Measurements from ENCODE around the gene RGL3.
"Not testable (repeated sequence)": the region's sequence is repeated elsewhere in the genome, so short reads cannot be mapped to it uniquely, and the experiment has no call there.

Gene RGL3

DNA sequence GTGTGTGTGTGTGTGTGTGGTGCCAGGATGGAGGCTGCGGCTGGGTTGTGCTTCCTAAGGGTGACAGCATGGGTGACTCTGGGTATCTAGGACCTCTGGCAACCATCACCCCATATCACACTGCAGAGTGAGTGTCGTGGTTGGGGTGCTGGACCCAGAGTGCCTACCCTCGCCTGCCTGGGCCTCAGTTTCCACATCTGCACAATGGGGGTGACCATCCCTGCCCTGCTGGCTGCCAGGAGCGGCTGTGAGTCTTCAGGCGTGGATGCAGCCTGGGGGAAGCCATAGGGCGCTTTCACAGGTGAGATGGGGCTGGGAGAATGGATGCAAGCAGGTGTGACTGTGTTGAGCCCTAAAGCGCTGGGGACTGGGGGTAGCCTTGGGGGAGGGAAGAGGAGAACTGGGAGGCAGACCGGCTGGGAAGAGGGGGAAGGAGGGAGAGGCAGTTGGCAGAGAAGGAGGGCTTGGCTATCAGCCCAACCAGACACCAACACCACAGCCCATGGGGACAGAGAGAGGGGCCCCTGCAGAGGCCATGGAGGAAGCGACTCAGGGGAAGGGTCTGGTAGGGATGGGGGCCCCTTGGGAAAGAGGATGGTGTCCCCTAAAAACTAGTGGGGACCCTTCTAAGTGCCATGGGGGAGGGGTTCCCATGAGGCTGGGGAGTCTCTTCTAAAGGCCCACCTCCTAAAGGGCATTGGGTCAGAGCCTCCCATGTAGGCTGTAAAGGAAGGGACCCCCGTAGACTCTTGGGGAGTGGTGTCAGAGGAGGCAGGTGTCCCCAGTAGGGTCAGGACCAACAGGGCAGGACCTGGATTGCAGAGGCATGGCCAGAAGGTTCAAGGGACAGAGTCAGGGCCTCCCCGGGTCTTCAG is 62.2 kb downstream of the RGL3 start:
- Histone ChIP-seq H3K9me3 (ENCODE audit: control insufficient read depth, insufficient read depth, low read length) (no peaks in the 10 kb centered on the region), H3K4me3 (ENCODE audit: low read length) (no peak overlapping the region), H3K4me1 (ENCODE audit: control insufficient read depth, insufficient read depth, low read length) (peaks cover 6% of the 10 kb centered on the region; the same call in 1 of the 2 replicates), H3K27ac (ENCODE audit: low read length) (no peak overlapping the region), H3K36me3 (ENCODE audit: control insufficient read depth, insufficient read depth, low read length) (no peaks in the 10 kb centered on the region), H3K27me3 (ENCODE audit: control insufficient read depth, insufficient read depth, low read length) (no peaks in the 10 kb centered on the region)
- no CpG with 5 or more reads among the region's 11 CpGs for WGBS (ENCODE audit: insufficient coverage, insufficient read length)
- DNase-seq (ENCODE audit: low read depth, low spot score): no peak

- Histone ChIP-seq H3K9me3 (ENCODE audit: control insufficient read depth, insufficient read depth, low read length) (no peaks in the 10 kb centered on the region), H3K4me1 (ENCODE audit: control insufficient read depth, insufficient read depth, low read length) (peaks cover 6% of the 10 kb centered on the region; the same call in 1 of the 2 replicates), H3K36me3 (ENCODE audit: control insufficient read depth, insufficient read depth, low read length) (no peaks in the 10 kb centered on the region), H3K27ac (ENCODE audit: low read length) (no peak overlapping the region), H3K27me3 (ENCODE audit: control insufficient read depth, insufficient read depth, low read length) (no peaks in the 10 kb centered on the region), H3K4me3 (ENCODE audit: low read length) (no peak overlapping the region)
- DNase-seq (ENCODE audit: low read depth, low spot score): no peak
- WGBS (ENCODE audit: insufficient coverage, insufficient read length): no CpG with 5 or more reads among the region's 6 CpGs
These were observed 63.1 kb downstream of the RGL3 start for GRCh38 chr19:11356074-11356397.

GRCh38 chr19:11355160-11356073 is 63.7 kb downstream of the RGL3 start, which contains the start of gene PLPPR2:
Gene PLPPR2 (plus strand): TSS chr19:11355432. CDS start chr19:11357674, 2,242 bp downstream.
- DNase-seq (ENCODE audit: low read depth, low spot score): no peak
- no CpG with 5 or more reads among the region's 62 CpGs for whole genome bisulfite sequencing (ENCODE audit: insufficient coverage, insufficient read length)
- Histone ChIP-seq H3K27ac (ENCODE audit: low read length) (no peak within 1 kb of the TSS), H3K9me3 (ENCODE audit: control insufficient read depth, insufficient read depth, low read length) (no peaks in the 10 kb centered on the region), H3K27me3 (ENCODE audit: control insufficient read depth, insufficient read depth, low read length) (no peaks in the 10 kb centered on the region), H3K36me3 (ENCODE audit: control insufficient read depth, insufficient read depth, low read length) (no peaks in the 10 kb centered on the region), H3K4me3 (ENCODE audit: low read length) (peak within 1 kb of the TSS; percentile 49; the same call in 1 of the 2 replicates), H3K4me1 (ENCODE audit: control insufficient read depth, insufficient read depth, low read length) (peaks cover 4% of the 10 kb centered on the region; the same call in 1 of the 2 replicates)

DNA sequence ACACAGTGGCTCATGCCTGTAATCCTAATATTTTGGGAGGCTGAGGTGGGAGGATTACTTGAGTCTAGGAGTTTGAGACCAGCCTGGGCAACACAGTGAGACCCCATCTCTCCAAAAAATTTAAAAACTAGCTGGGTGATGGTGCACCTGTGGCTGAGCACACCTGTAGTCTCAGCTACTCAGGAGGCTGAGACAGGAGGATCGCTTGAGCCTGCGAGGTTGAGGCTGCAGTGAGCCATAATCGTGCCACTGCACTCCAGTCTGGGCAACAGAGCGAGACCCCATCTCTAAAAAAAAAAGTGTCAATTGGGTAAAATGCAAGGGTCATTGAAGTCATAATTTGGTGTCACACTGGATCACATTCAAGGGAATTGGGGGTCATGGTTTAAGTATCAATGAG is 65.0 kb downstream of the RGL3 start:
- H3K4me1 ChIP-seq (ENCODE audit: control insufficient read depth, insufficient read depth, low read length); H3K27ac ChIP-seq (ENCODE audit: low read length): not testable (repeated sequence)
- WGBS (ENCODE audit: insufficient coverage, insufficient read length): no CpG with 5 or more reads among the region's 4 CpGs

DNA sequence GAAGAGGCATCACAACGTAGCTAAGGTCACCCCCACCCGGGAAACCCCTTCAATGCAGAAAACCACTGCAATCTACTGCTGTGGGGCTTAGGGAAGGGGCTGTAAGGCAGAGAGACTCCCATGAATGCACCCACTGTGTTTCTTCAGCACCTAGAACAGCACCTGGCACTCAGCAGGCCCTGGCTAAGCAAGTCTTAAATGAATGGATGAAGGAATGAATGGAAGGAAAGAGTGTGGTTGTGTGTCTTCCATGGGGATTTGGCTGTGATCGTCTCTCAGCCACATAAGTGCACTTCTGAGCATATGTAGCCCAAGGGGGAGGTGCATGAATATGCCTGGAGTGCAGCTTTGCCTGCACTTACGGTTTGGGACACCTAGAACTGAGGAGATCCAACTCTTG is 69.9 kb downstream of the RGL3 start:
- Histone ChIP-seq H3K9me3 (ENCODE audit: control insufficient read depth, insufficient read depth, low read length) (no peaks in the 10 kb centered on the region), H3K27ac (ENCODE audit: low read length) (no peak overlapping the region), H3K27me3 (ENCODE audit: control insufficient read depth, insufficient read depth, low read length) (no peaks in the 10 kb centered on the region), H3K4me3 (ENCODE audit: low read length) (no peak overlapping the region), H3K4me1 (ENCODE audit: control insufficient read depth, insufficient read depth, low read length) (no peaks in the 10 kb centered on the region; the same call in 1 of the 2 replicates), H3K36me3 (ENCODE audit: control insufficient read depth, insufficient read depth, low read length) (no peaks in the 10 kb centered on the region)
- no peak for DNase-seq (ENCODE audit: low read depth, low spot score)
- no CpG with 5 or more reads among the region's 4 CpGs for WGBS (ENCODE audit: insufficient coverage, insufficient read length)

More for the DNA sequence above, 65.0 kb downstream of the RGL3 start:
- not testable (repeated sequence) for H3K27me3 ChIP-seq (ENCODE audit: control insufficient read depth, insufficient read depth, low read length); H3K4me3 ChIP-seq (ENCODE audit: low read length); DNase-seq (ENCODE audit: low read depth, low spot score); H3K36me3 ChIP-seq (ENCODE audit: control insufficient read depth, insufficient read depth, low read length); H3K9me3 ChIP-seq (ENCODE audit: control insufficient read depth, insufficient read depth, low read length)

- WGBS (ENCODE audit: insufficient coverage, insufficient read length): no CpG with 5 or more reads among the region's 7 CpGs
- H3K27ac ChIP-seq (ENCODE audit: low read length): no peak overlapping the region
- H3K27me3 ChIP-seq (ENCODE audit: control insufficient read depth, insufficient read depth, low read length): no peaks in the 10 kb centered on the region
- no peaks in the 10 kb centered on the region; the same call in 1 of the 2 replicates for H3K36me3 ChIP-seq (ENCODE audit: control insufficient read depth, insufficient read depth, low read length)
- H3K4me3 ChIP-seq (ENCODE audit: low read length): no peak overlapping the region
- DNase-seq (ENCODE audit: low read depth, low spot score): no peak
- no peaks in the 10 kb centered on the region for H3K9me3 ChIP-seq (ENCODE audit: control insufficient read depth, insufficient read depth, low read length)
- no peaks in the 10 kb centered on the region; the same call in 1 of the 2 replicates for H3K4me1 ChIP-seq (ENCODE audit: control insufficient read depth, insufficient read depth, low read length)
These were observed 71.5 kb downstream of the RGL3 start for GRCh38 chr19:11347546-11348039.

DNA sequence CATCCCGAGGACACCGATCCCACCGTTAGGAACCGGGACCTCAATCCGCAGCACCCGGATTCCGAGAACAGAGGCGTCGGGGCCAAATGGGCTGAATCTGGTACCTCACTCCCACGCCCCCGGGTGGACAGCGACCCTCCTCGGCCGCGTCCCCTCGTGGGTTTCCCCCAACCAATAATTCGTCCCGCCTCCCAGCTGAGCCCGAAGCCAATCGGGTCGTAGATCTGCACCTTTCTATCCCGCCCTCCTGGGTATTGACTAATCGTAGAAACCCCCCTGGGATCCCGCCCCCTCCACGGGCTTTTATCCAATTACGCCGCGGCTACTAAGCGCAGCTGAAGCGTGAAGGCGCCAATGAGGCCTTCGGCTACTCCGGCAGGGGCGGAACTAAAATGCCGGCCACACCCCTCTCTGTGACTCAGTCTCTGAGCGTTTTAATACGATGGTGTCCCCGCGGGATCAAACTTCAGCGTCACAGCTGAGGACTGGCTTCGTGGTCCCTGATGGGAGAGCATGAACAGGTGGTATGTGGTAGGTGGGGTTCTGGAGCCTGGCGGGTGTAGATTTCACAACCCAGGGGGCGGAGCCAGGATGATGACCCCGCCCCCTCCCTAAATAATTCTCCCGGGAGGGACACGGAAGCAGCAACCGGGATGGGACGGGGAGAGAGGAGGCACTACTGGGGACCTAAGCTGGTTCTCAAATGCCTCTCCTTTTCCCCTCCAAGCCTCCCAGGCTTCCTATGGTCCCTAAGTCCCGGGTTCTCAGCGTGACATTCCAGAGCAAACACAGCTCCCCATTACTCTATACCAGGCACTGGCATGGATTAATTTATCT is 72.8 kb downstream of the RGL3 start, which contains the start of the genes CCDC159 and TMEM205:
TSS of gene CCDC159 (plus strand) at position 416 of the 837 bp plus-strand sequence. CDS start at position 504, 88 bp downstream.
TSS of gene TMEM205 (minus strand) at position 165 of the 837 bp plus-strand sequence. CDS start 649 bp downstream, outside the sequence.
- DNase-seq (ENCODE audit: low read depth, low spot score): peak; percentile 99
- no peaks in the 10 kb centered on the region for H3K9me3 ChIP-seq (ENCODE audit: control insufficient read depth, insufficient read depth, low read length)
- no peaks in the 10 kb centered on the region; the same call in 1 of the 2 replicates for H3K4me1 ChIP-seq (ENCODE audit: control insufficient read depth, insufficient read depth, low read length)
- H3K4me3 ChIP-seq (ENCODE audit: low read length): peak within 1 kb of the TSS; percentile 100
- no peaks in the 10 kb centered on the region; the same call in 1 of the 2 replicates for H3K36me3 ChIP-seq (ENCODE audit: control insufficient read depth, insufficient read depth, low read length)
- H3K27ac ChIP-seq (ENCODE audit: low read length): no peak within 1 kb of the TSS
- WGBS (ENCODE audit: insufficient coverage, insufficient read length): no CpG with 5 or more reads among the region's 50 CpGs
- H3K27me3 ChIP-seq (ENCODE audit: control insufficient read depth, insufficient read depth, low read length): no peaks in the 10 kb centered on the region

GRCh38 chr19:11345122-11345803 is 73.9 kb downstream of the RGL3 start:
- Histone ChIP-seq H3K9me3 (ENCODE audit: control insufficient read depth, insufficient read depth, low read length) (no peaks in the 10 kb centered on the region), H3K27me3 (ENCODE audit: control insufficient read depth, insufficient read depth, low read length) (no peaks in the 10 kb centered on the region), H3K4me3 (ENCODE audit: low read length) (peak overlapping the region; percentile 100; the same call in 1 of the 2 replicates), H3K27ac (ENCODE audit: low read length) (no peak overlapping the region), H3K4me1 (ENCODE audit: control insufficient read depth, insufficient read depth, low read length) (no peaks in the 10 kb centered on the region; the same call in 1 of the 2 replicates), H3K36me3 (ENCODE audit: control insufficient read depth, insufficient read depth, low read length) (no peaks in the 10 kb centered on the region; the same call in 1 of the 2 replicates)
- no peak for DNase-seq (ENCODE audit: low read depth, low spot score)
- WGBS (ENCODE audit: insufficient coverage, insufficient read length): no CpG with 5 or more reads among the region's 15 CpGs

Measured in iPS DF 6.9 (cell line).